H9 (cell line): Measurements from ENCODE around the gene KCTD18. TPM values are rescaled to one million over a fixed set of nuclear protein-coding genes. Genes with fewer than 3 reads are reported as not detected.
A peak's percentile ranks its signal among the peaks of the same experiment; 100 is the strongest.

Experiments used
- DNase-seq: peaks from one replicate; pipeline ENCODE4 v3.0.0-alpha.2; 2017
- H2AFZ ChIP-seq: one replicate; pipeline ENCODE4 v1.6.1; 2013; ENCODE audit warnings: mild to moderate bottlenecking, low read length, control low read depth, moderate library complexity
- H2AK5ac ChIP-seq: 2 replicates; pipeline ENCODE4 v1.6.1; 2013; ENCODE audit warnings: low read length, control low read depth, mixed read lengths; ENCODE audit not compliant: insufficient read length
- H2BK120ac ChIP-seq: one replicate; pipeline ENCODE4 v1.6.1; 2013; ENCODE audit warnings: low read depth, mild to moderate bottlenecking, low read length, control low read depth, inconsistent platforms; ENCODE audit not compliant: poor library complexity, severe bottlenecking
- H2BK12ac ChIP-seq: 2 replicates; pipeline ENCODE4 v1.6.1; 2013; ENCODE audit warnings: low read length, control low read depth, mixed read lengths, low read depth; ENCODE audit not compliant: insufficient read length
- H2BK15ac ChIP-seq: 2 replicates; pipeline ENCODE4 v1.6.1; 2013; ENCODE audit warnings: low read depth, low read length, control low read depth
- H2BK20ac ChIP-seq: one replicate; pipeline ENCODE4 v1.6.1; 2013; ENCODE audit warnings: low read depth, mild to moderate bottlenecking, low read length, control low read depth, inconsistent platforms; ENCODE audit not compliant: poor library complexity, severe bottlenecking
- H2BK5ac ChIP-seq: 2 replicates; pipeline ENCODE4 v1.6.1; 2013; ENCODE audit warnings: low read length, control low read depth, mixed read lengths; ENCODE audit not compliant: insufficient read length
- H3K14ac ChIP-seq: 2 replicates; pipeline ENCODE4 v1.6.1; 2013; ENCODE audit warnings: low read length, control low read depth; ENCODE audit not compliant: insufficient read depth
- H3K18ac ChIP-seq: 2 replicates; pipeline ENCODE4 v1.6.1; 2013; ENCODE audit warnings: low read depth, mild to moderate bottlenecking, mixed read lengths, low read length, control low read depth; ENCODE audit not compliant: insufficient read length
- H3K23ac ChIP-seq: 2 replicates; pipeline ENCODE4 v1.6.1; 2013; ENCODE audit warnings: low read length, control low read depth, mixed read lengths, low read depth; ENCODE audit not compliant: insufficient read length
- H3K23me2 ChIP-seq: 2 replicates; pipeline ENCODE4 v1.6.1; 2013; ENCODE audit warnings: low read depth, mild to moderate bottlenecking, mixed read lengths, low read length, control low read depth; ENCODE audit not compliant: insufficient read length, poor library complexity, severe bottlenecking
- H3K27ac ChIP-seq: 2 replicates; pipeline ENCODE4 v1.5.1; 2013; ENCODE audit warnings: low read length, control low read depth, mixed read lengths, low read depth; ENCODE audit not compliant: insufficient read length
- H3K27me3 ChIP-seq: 2 replicates; pipeline ENCODE4 v1.6.1; 2013; ENCODE audit warnings: low read length, control low read depth, inconsistent platforms; ENCODE audit not compliant: insufficient read depth
- H3K4ac ChIP-seq: 2 replicates; pipeline ENCODE4 v1.6.1; 2013; ENCODE audit warnings: low read depth, mild to moderate bottlenecking, control low read depth, inconsistent platforms, low read length, moderate library complexity
- H3K4me1 ChIP-seq: 2 replicates; pipeline ENCODE4 v1.6.1; 2013; ENCODE audit warnings: low read length, control low read depth, inconsistent platforms; ENCODE audit not compliant: insufficient read depth
- H3K4me2 ChIP-seq: 2 replicates; pipeline ENCODE4 v1.6.1; 2013; ENCODE audit warnings: low read length, control low read depth, mixed read lengths; ENCODE audit not compliant: insufficient read length, insufficient read depth
- H3K56ac ChIP-seq: 2 replicates; pipeline ENCODE4 v1.6.1; 2013; ENCODE audit warnings: low read depth, mild to moderate bottlenecking, mixed read lengths, low read length, control low read depth; ENCODE audit not compliant: insufficient read length
- H3K79me1 ChIP-seq: 2 replicates; pipeline ENCODE4 v1.6.1; 2013; ENCODE audit warnings: low read depth, mild to moderate bottlenecking, moderate library complexity, low read length, control low read depth, inconsistent platforms; ENCODE audit not compliant: insufficient read depth, poor library complexity, severe bottlenecking
- H3K79me2 ChIP-seq: 2 replicates; pipeline ENCODE4 v1.6.1; 2013; ENCODE audit warnings: low read length, control low read depth, inconsistent platforms; ENCODE audit not compliant: insufficient read depth
- H3K9ac ChIP-seq: 2 replicates; pipeline ENCODE4 v1.6.1; 2013; ENCODE audit warnings: low read length, control low read depth, mixed read lengths; ENCODE audit not compliant: insufficient read length; ENCODE audit errors: extremely low read depth
- H3K9me3 ChIP-seq: one replicate; pipeline ENCODE4 v1.6.1; 2013; ENCODE audit warnings: low read depth, low read length, inconsistent platforms; ENCODE audit not compliant: control insufficient read depth
- H3T11ph ChIP-seq: one replicate; pipeline ENCODE4 v1.6.1; 2013; ENCODE audit warnings: mild to moderate bottlenecking, low read length, control low read depth, inconsistent platforms
- H4K20me1 ChIP-seq: one replicate; pipeline ENCODE4 v1.6.1; 2013; ENCODE audit not compliant: control insufficient read depth, insufficient read length, insufficient read depth
- H4K5ac ChIP-seq: 2 replicates; pipeline ENCODE4 v1.6.1; 2013; ENCODE audit warnings: low read depth, mild to moderate bottlenecking, mixed read lengths, low read length, control low read depth; ENCODE audit not compliant: insufficient read length
- H4K8ac ChIP-seq: replicated peaks from 2 replicates; pipeline ENCODE4 v1.6.1; 2013; ENCODE audit warnings: low read length, control low read depth, mixed read lengths, low read depth; ENCODE audit not compliant: insufficient read length
- H4K91ac ChIP-seq: 2 replicates; pipeline ENCODE4 v1.6.1; 2013; ENCODE audit warnings: low read depth, mild to moderate bottlenecking, moderate library complexity, mixed read lengths, low read length, control low read depth; ENCODE audit not compliant: insufficient read length
- H3K27ac Mint-ChIP-seq, 3 experiments: 2 replicates in 2 of 3; 3 replicates in 1 of 3; pipeline ENCODE4 v1.8.0; 2020 to 2021; ENCODE audit warnings: mixed read lengths in 3 of 3, mild to moderate bottlenecking in 1 of 3, moderate library complexity in 1 of 3
- H3K27me3 Mint-ChIP-seq: 2 replicates; pipeline ENCODE4 v1.8.0; 2021; ENCODE audit warnings: low read depth, mild to moderate bottlenecking, moderate library complexity, mixed read lengths
- H3K36me3 Mint-ChIP-seq, 3 experiments: 2 replicates in 2 of 3; 3 replicates in 1 of 3; pipeline ENCODE4 v1.8.0; 2020 to 2021; ENCODE audit warnings: low read depth in 3 of 3, mixed read lengths in 3 of 3; ENCODE audit not compliant: insufficient read depth in 1 of 3
- H3K4me1 Mint-ChIP-seq, 2 experiments: 2 replicates each; pipeline ENCODE4 v1.8.0; 2020; ENCODE audit warnings: mixed read lengths in 2 of 2
- H3K4me3 Mint-ChIP-seq, 2 experiments: 2 replicates in 1 of 2; 3 replicates in 1 of 2; pipeline ENCODE4 v1.8.0; 2020 to 2021; ENCODE audit warnings: mild to moderate bottlenecking in 2 of 2, mixed read lengths in 2 of 2, moderate library complexity in 1 of 2
- H3K9me3 Mint-ChIP-seq, 2 experiments: 2 replicates in 1 of 2; 3 replicates in 1 of 2; pipeline ENCODE4 v1.8.0; 2020; ENCODE audit warnings: mild to moderate bottlenecking in 2 of 2, mixed read lengths in 2 of 2, moderate library complexity in 1 of 2
- WGBS: extraction: QIAGEN DNeasy Blood & Tissue Kit; methylation state at CpG from one replicate; pipeline ENCODE4 v1.1.7; 2013; ENCODE audit warnings: missing lambda C conversion rate, low lambda C conversion rate, mixed read lengths; ENCODE audit not compliant: insufficient read length; ENCODE audit errors: extremely low coverage; 5-methylcytosine and 5-hydroxymethylcytosine counted together
- total RNA-seq: library from RNA; stranded (reverse); gene quantifications from 2 replicates; pipeline ENCODE4 v1.2.1, GENCODE V29; 2021
- TF ChIP-seq, protein P1 (sequence below): fragments of 200-600 bp; sonication (generic); conservative IDR thresholded peaks from 3 replicates; pipeline ENCODE4 v1.8.0; 2021; ENCODE audit warnings: antibody characterized with exemption, mild to moderate bottlenecking

Gene KCTD18
- total RNA-seq, 1 experiment from 2014 or later, result 4.9 TPM

- no peak overlapping the region for H3K4me3 Mint-ChIP-seq
- H3T11ph ChIP-seq, result no peak overlapping the region
- no peak overlapping the region for H3K18ac ChIP-seq
- H3K79me1 ChIP-seq, result no peaks in the 10 kb centered on the region
- H3K4me2 ChIP-seq, result no peak overlapping the region
- H3K4me1 Mint-ChIP-seq, result peaks cover 16 to 17% of the 10 kb centered on the region in 2 experiments
- H3K9ac ChIP-seq, result no peak overlapping the region
- no peaks in the 10 kb centered on the region for H3K9me3 ChIP-seq
- H2BK120ac ChIP-seq, result no peak overlapping the region
- H3K27me3 Mint-ChIP-seq, result no peaks in the 10 kb centered on the region
- TF ChIP-seq, protein P1, sequence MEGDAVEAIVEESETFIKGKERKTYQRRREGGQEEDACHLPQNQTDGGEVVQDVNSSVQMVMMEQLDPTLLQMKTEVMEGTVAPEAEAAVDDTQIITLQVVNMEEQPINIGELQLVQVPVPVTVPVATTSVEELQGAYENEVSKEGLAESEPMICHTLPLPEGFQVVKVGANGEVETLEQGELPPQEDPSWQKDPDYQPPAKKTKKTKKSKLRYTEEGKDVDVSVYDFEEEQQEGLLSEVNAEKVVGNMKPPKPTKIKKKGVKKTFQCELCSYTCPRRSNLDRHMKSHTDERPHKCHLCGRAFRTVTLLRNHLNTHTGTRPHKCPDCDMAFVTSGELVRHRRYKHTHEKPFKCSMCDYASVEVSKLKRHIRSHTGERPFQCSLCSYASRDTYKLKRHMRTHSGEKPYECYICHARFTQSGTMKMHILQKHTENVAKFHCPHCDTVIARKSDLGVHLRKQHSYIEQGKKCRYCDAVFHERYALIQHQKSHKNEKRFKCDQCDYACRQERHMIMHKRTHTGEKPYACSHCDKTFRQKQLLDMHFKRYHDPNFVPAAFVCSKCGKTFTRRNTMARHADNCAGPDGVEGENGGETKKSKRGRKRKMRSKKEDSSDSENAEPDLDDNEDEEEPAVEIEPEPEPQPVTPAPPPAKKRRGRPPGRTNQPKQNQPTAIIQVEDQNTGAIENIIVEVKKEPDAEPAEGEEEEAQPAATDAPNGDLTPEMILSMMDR, result no peak
- no peak overlapping the region for H3K14ac ChIP-seq
- no peaks in the 10 kb centered on the region for H3K23me2 ChIP-seq
- H3K9me3 Mint-ChIP-seq, result no peaks in the 10 kb centered on the region
- no peak overlapping the region for H2BK15ac ChIP-seq
- DNase-seq, result no peak
- peaks cover 16 to 62% (median 30%) of the 10 kb centered on the region in 3 experiments for H3K36me3 Mint-ChIP-seq
- H3K79me2 ChIP-seq, result no peaks in the 10 kb centered on the region; the same call in 1 of the 2 replicates
- no peaks in the 10 kb centered on the region for H3K27me3 ChIP-seq
- no peak overlapping the region for H3K27ac ChIP-seq
- H2AK5ac ChIP-seq, result no peak overlapping the region
- H4K5ac ChIP-seq, result no peak overlapping the region
- H3K27ac Mint-ChIP-seq, result peak overlapping the region in 1 of 3 experiments; percentile 82; a peak in 2 of 7 replicates
- H2BK20ac ChIP-seq, result no peak overlapping the region
- H3K4ac ChIP-seq, result no peak overlapping the region
- no CpG with 5 or more reads among the region's 12 CpGs for WGBS
- no peaks in the 10 kb centered on the region for H4K20me1 ChIP-seq
- no peak overlapping the region for H2AFZ ChIP-seq
- H4K8ac ChIP-seq, result no peak overlapping the region
- H3K56ac ChIP-seq, result no peak overlapping the region
- no peaks in the 10 kb centered on the region for H3K4me1 ChIP-seq
- no peak overlapping the region for H2BK12ac ChIP-seq
- no peak overlapping the region for H4K91ac ChIP-seq
- H3K23ac ChIP-seq, result no peak overlapping the region
- H2BK5ac ChIP-seq, result no peak overlapping the region
These were observed 43.1 kb downstream of the KCTD18 start for GRCh38 chr2:200466425-200467418.
